ENCODE results near the gene RBM33. TPM values are rescaled to one million over a fixed set of nuclear protein-coding genes. Genes with fewer than 3 reads are reported as not detected.

Gene RBM33
- total and polyA plus RNA-seq, 2 of the 8 experiments (the other 6 are each of a cell fraction or from before 2014, with no cell fraction given) = 16.5 to 64.6 TPM

GRCh38 chr7:155750255-155751125, 106.0 kb downstream of the RBM33 start:
- POLR2A ChIA-PET (ENCODE audit: partially characterized antibody) = no interaction called here
- FAIRE-seq (no peak), DNase-seq (ENCODE audit: low read depth in 1 of 2, low spot score in 2 of 2) (no peak)
- H4K91ac ChIP-seq (replicated peaks; ENCODE audit: insufficient read length, low read length) = no peak overlapping the region
- H3K4me1 ChIP-seq (replicated peaks in 1 of 4; ENCODE audit: control insufficient read depth in 3 of 4, insufficient read depth in 4 of 4, low read length in 3 of 4) = peaks cover 0 to 2% (median under 1%) of the 10 kb centered on the region in 4 experiments; a peak in 2 of 7 replicates
- H3K27me3 ChIP-seq (replicated peaks in 1 of 4; ENCODE audit: control insufficient read depth in 3 of 4, extremely low read depth in 1 of 4, insufficient read depth in 3 of 4, low read length in 3 of 4) = no peaks in the 10 kb centered on the region
- no peak overlapping the region for H3K4ac ChIP-seq (replicated peaks; ENCODE audit: insufficient read length, low read depth, low read length)
- H4K8ac ChIP-seq (ENCODE audit: extremely low read depth, insufficient read depth, low read length) = no peak overlapping the region
- WGBS, 2 experiments (ENCODE audit: extremely low coverage in 1 of 2, insufficient coverage in 1 of 2, insufficient read length in 1 of 2, insufficient replicate concordance in 2 of 2, low coverage in 1 of 2, low lambda C conversion rate in 2 of 2, missing lambda C conversion rate in 1 of 2) = 95% methylated on average over 5 of the region's 5 CpGs; no CpG with 5 or more reads in 1 of the 2 experiments
- H3K23me2 ChIP-seq (ENCODE audit: low read depth, low read length) = no peaks in the 10 kb centered on the region
- peaks cover 3 to 90% of the 10 kb centered on the region in 2 experiments; a peak in 3 of 4 replicates for H3K79me2 ChIP-seq (ENCODE audit: control insufficient read depth in 1 of 2, insufficient read depth in 2 of 2, low read length in 2 of 2)
- H3K23ac ChIP-seq (ENCODE audit: insufficient read length) = no peak overlapping the region
- CTCF ChIA-PET (ENCODE audit: partially characterized antibody) = interaction anchor here (0.6 to 1.9 kb wide), 2 partner anchors 17 to 808 kb away, joined by 3 to 4 read pairs; no protein-coding TSS in a partner anchor
- H2BK20ac ChIP-seq (ENCODE audit: low read length) = no peak overlapping the region
- H3K27ac ChIP-seq (ENCODE audit: low read depth, low read length) = no peak overlapping the region
- H2BK120ac ChIP-seq (replicated peaks; ENCODE audit: low read depth, low read length) = no peak overlapping the region
- H3K4me3 ChIP-seq (ENCODE audit: extremely low read depth in 1 of 4, insufficient read depth in 2 of 4, low read depth in 3 of 4, low read length in 4 of 4) = no peak overlapping the region
- no peak overlapping the region for H3K56ac ChIP-seq (replicated peaks; ENCODE audit: insufficient read length, low read depth, low read length)
- H2AK5ac ChIP-seq (ENCODE audit: low read depth, low read length) = no peak overlapping the region
- H3K14ac ChIP-seq (ENCODE audit: insufficient read length) = no peak overlapping the region
- H2BK15ac ChIP-seq (ENCODE audit: low read length) = no peak overlapping the region
- peaks cover 2 to 13% (median 9%) of the 10 kb centered on the region in 4 experiments; a peak in 7 of 8 replicates for H3K36me3 ChIP-seq (ENCODE audit: control insufficient read depth in 2 of 4, insufficient read depth in 4 of 4, low read length in 3 of 4)
- no peaks in the 10 kb centered on the region for H3K9me3 ChIP-seq (ENCODE audit: insufficient read depth in 2 of 2, low read depth in 1 of 2, low read length in 1 of 2)
- H3K79me1 ChIP-seq (ENCODE audit: low read depth, low read length) = peaks cover 13% of the 10 kb centered on the region
- H3K18ac ChIP-seq (ENCODE audit: extremely low read depth, low read length) = no peak overlapping the region
- H2BK12ac ChIP-seq (ENCODE audit: low read depth, low read length) = no peak overlapping the region
- H3K4me2 ChIP-seq (ENCODE audit: insufficient read depth in 1 of 2, low read depth in 2 of 2, low read length in 2 of 2) = no peak overlapping the region
- no peak overlapping the region for H3K9ac ChIP-seq (replicated peaks in 1 of 4; ENCODE audit: extremely low read depth in 1 of 4, low read depth in 3 of 4, low read length in 3 of 4)
- no peak overlapping the region for H2AFZ ChIP-seq (ENCODE audit: low read length)
- H2BK5ac ChIP-seq (ENCODE audit: low read depth, low read length) = no peak overlapping the region
- H4K5ac ChIP-seq (ENCODE audit: insufficient read length, low read depth, low read length) = no peak overlapping the region
- peaks cover 10 to 11% of the 10 kb centered on the region in 2 experiments for H4K20me1 ChIP-seq (replicated peaks in 1 of 2; ENCODE audit: control insufficient read depth in 1 of 2, insufficient read depth in 2 of 2, low read length in 2 of 2)
- TF ChIP-seq RAD21 (IDR thresholded peaks at IDR 0.05 in 1 of 2, conservative IDR thresholded peaks at IDR 0.05 in 1 of 2; ENCODE audit: low read depth in 2 of 2, low read length in 2 of 2) = no peak
- no peak for TF ChIP-seq ATF2 (IDR thresholded peaks at IDR 0.05; ENCODE audit: low read length)
- TF ChIP-seq SP4 (IDR thresholded peaks at IDR 0.05; ENCODE audit: low read length) = no peak
- no peak for TF ChIP-seq E2F6 (IDR thresholded peaks at IDR 0.05)
- no peak for TF ChIP-seq HDAC2 (IDR thresholded peaks at IDR 0.05; ENCODE audit: borderline replicate concordance in 1 of 2, low read depth in 2 of 2, low read length in 2 of 2)
- no peak for TF ChIP-seq KDM4A (IDR thresholded peaks at IDR 0.05; ENCODE audit: low read depth, low read length, severe bottlenecking)
- no peak for TF ChIP-seq BACH1 (IDR thresholded peaks at IDR 0.05; ENCODE audit: low read length)
